ENCODE data around the gene NPLOC4.

Gene NPLOC4

DNA sequence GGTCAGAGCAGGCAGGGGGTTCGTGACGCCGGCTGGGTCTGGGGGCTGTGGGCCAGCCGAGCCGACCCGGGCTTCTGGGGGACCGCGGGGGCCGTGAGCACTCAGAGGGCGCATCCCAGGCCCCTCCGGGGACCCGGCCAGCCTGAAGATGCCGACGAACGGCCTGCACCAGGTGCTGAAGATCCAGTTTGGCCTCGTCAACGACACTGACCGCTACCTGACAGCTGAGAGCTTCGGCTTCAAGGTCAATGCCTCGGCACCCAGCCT, 108.6 kb downstream of the NPLOC4 start:
- DNase-seq (ENCODE audit: low read depth), result no peak
- TF ChIP-seq, protein P1, sequence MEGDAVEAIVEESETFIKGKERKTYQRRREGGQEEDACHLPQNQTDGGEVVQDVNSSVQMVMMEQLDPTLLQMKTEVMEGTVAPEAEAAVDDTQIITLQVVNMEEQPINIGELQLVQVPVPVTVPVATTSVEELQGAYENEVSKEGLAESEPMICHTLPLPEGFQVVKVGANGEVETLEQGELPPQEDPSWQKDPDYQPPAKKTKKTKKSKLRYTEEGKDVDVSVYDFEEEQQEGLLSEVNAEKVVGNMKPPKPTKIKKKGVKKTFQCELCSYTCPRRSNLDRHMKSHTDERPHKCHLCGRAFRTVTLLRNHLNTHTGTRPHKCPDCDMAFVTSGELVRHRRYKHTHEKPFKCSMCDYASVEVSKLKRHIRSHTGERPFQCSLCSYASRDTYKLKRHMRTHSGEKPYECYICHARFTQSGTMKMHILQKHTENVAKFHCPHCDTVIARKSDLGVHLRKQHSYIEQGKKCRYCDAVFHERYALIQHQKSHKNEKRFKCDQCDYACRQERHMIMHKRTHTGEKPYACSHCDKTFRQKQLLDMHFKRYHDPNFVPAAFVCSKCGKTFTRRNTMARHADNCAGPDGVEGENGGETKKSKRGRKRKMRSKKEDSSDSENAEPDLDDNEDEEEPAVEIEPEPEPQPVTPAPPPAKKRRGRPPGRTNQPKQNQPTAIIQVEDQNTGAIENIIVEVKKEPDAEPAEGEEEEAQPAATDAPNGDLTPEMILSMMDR (IDR thresholded peaks at IDR 0.05; ENCODE audit: control insufficient read depth, insufficient read depth, low read depth, low read length, missing control alignments), result no peak
- H3K4me3 ChIP-seq (ENCODE audit: control insufficient read depth, low read depth, low read length), result no peak overlapping the region

- TF ChIP-seq, protein P1 (IDR thresholded peaks at IDR 0.05; ENCODE audit: control insufficient read depth, insufficient read depth, low read depth, low read length, missing control alignments), result peak; percentile 35
- no peak for DNase-seq (ENCODE audit: low read depth)
- H3K4me3 ChIP-seq (ENCODE audit: control insufficient read depth, low read depth, low read length), result no peak within 1 kb of the TSS
Observed at GRCh38 chr17:81527591-81528383, 109.1 kb downstream of the NPLOC4 start, which contains the start of gene FSCN2. Gene FSCN2 (plus strand): TSS chr17:81528377. CDS start chr17:81528532, 155 bp downstream.

DNA sequence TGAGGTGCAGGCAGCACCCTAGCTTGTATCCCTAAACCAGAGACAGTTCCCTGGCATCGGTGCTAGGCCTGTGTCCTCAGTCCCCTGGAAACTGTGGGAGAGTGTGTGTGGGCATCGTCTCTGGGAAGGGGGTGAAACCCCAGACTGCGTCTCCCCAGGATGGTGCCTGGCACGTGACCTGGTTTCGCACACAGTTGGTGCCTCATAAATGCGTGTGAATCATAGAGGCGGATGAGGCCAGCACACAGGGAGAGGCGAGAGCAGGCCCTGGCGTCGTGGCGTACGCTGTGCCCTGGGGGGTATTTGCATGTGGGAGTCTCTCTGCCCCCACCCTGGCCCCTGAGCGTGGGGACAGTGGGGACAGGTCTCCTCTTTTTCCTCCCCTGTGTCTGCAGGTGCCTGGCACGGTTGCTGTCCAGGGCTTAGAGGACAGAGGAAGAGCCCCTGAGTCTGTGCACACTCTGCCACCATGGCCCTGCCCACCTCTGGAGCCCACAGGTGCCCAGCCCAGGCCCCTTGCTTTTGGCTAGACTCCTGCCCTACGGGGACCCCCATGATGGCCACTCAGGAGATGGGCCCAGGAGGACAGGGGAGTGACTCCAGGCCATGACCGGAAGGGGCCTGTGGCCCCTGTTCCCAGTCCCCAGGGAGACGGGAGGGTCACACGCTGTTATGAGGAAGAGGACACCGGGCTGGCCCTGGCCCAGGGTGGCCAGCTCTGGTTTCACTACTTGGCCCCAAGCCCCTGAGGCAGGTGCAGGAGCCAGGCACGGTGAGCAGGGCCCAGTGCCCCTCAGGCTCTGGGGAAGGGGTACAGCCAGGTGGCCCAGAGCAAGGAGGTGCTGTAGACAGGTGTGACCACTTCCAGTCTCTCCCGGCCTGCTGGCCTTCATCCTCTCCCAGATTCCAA, 110.0 kb downstream of the NPLOC4 start:
- H3K4me3 ChIP-seq (ENCODE audit: control insufficient read depth, low read depth, low read length), result no peak overlapping the region
- TF ChIP-seq, protein P1 (IDR thresholded peaks at IDR 0.05; ENCODE audit: control insufficient read depth, insufficient read depth, low read depth, low read length, missing control alignments), result no peak
- no peak for DNase-seq (ENCODE audit: low read depth)

GRCh38 chr17:81524865-81525159, 112.1 kb downstream of the NPLOC4 start:
- H3K4me3 ChIP-seq (ENCODE audit: control insufficient read depth, low read depth, low read length), result no peak overlapping the region
- no peak for DNase-seq (ENCODE audit: low read depth)
- TF ChIP-seq, protein P1 (IDR thresholded peaks at IDR 0.05; ENCODE audit: control insufficient read depth, insufficient read depth, low read depth, low read length, missing control alignments), result no peak

GRCh38 chr17:81524039-81524864, 112.7 kb downstream of the NPLOC4 start:
- TF ChIP-seq, protein P1 (IDR thresholded peaks at IDR 0.05; ENCODE audit: control insufficient read depth, insufficient read depth, low read depth, low read length, missing control alignments), result no peak
- no peak overlapping the region for H3K4me3 ChIP-seq (ENCODE audit: control insufficient read depth, low read depth, low read length)
- no peak for DNase-seq (ENCODE audit: low read depth)

- peak; percentile 45 for DNase-seq (ENCODE audit: low read depth)
- TF ChIP-seq, protein P1 (IDR thresholded peaks at IDR 0.05; ENCODE audit: control insufficient read depth, insufficient read depth, low read depth, low read length, missing control alignments), result no peak
- no peak overlapping the region for H3K4me3 ChIP-seq (ENCODE audit: control insufficient read depth, low read depth, low read length)
Observed at GRCh38 chr17:81523402-81524038, 113.4 kb downstream of the NPLOC4 start.
